ENCODE results near the gene ISL2.

Gene ISL2

DNA sequence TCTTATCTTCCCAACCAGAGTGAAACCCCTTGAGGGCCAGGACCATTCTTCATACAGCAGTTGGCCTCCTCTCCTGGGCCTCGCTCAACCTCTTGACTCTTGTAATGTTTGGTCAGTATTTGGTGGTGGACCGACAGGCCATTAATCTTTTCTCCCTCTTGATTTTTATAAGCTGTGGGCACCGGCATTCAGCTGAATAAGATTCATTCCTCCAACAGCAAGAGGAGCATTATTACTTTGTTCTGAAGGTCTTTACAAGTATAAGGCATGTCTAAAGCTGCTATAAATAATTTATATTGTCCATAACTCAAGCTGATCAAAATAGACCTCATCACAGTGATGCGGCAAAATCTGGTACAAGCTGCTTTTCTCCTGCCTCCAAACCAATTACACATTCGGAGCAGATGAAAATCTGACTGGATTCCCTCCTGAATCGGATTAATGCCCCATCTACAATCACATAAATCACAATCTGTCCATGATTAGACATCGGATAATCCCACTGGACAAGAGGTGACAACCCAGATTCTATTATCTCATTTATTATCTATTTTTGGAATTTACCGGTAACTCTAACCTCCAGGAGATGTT, 8.4 kb upstream of the ISL2 start:
- no peak for DNase-seq

- no peak for DNase-seq
Observed at GRCh38 chr15:76328958-76329357, 7.6 kb upstream of the ISL2 start.

DNA sequence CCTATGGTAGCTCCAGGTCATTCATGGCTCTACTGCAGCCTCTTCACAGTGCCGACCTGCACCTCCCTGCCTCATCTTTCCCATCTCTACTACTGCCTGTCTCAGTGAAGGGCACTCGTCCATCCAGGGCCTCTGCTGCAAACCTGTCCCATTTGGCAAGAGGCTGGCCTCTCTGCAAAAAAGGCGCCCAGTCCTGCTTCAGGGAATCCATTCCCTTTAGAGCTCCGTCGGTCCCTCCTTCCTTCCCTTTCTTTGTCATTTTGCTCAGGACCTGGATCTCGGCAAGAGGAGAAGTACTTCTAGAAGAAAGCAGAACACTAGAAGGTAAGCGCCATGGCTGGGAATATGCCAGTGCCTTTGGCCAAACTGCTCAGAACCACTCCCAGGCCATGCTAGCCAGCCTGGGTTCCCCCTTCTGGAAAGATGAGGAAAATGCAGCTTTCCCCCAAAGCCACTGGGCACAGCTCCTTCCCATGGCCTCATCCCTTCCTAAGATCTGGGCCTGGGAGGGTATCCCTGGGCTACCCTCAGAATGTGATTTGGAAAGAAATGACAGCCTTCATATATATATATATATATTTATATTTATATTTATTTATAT, 6.4 kb upstream of the ISL2 start:
- no peak for DNase-seq

DNA sequence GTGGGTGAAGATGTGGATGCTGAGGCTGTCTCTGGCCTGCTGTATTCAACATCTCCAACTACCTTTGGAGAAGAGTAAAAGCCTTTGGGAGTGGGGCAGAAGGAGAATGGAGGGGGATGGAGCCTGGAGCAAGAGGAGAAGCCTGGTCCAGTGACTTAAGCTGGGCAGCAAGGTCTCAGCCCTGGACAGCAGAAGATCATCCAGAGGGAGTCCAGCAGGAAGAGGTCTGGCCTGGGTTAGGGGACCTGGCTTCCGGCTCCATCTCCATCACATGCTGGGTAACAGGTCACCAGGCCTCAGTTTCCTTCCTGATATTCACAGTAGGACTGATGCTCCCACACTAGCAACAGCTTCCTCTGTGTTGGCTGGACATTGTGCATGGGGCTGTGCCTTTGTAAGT, 3.8 kb upstream of the ISL2 start:
- DNase-seq: no peak

DNA sequence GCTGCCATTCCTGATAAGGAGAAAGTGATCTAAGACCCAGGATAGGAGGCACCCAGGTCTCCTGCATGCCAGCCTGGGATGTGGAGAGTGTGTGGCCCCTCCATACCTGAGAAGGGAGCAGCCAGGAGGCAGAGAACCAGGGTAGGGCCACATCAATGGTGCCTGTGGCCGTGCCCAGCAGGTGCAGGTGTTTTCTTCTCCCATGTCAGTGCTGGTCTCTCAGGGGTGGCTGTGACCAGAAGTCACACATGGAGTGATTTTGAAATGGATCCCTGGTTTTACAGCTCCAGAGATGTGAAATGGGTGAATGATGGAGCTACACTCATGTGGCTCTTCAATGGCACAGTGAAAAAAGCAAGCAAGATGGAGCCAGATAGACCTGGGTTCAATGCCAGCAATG, 3.3 kb upstream of the ISL2 start:
- no peak for DNase-seq

- no peak for DNase-seq
Observed at GRCh38 chr15:76333720-76334437, 2.7 kb upstream of the ISL2 start.

GRCh38 chr15:76334438-76335306, 1.9 kb upstream of the ISL2 start:
- no peak for DNase-seq

- DNase-seq: no peak
Observed at GRCh38 chr15:76335307-76336253, 993 bp upstream of the ISL2 start.

- DNase-seq: no peak
Observed at GRCh38 chr15:76337059-76337695, 604 bp downstream of the ISL2 start.

DNA sequence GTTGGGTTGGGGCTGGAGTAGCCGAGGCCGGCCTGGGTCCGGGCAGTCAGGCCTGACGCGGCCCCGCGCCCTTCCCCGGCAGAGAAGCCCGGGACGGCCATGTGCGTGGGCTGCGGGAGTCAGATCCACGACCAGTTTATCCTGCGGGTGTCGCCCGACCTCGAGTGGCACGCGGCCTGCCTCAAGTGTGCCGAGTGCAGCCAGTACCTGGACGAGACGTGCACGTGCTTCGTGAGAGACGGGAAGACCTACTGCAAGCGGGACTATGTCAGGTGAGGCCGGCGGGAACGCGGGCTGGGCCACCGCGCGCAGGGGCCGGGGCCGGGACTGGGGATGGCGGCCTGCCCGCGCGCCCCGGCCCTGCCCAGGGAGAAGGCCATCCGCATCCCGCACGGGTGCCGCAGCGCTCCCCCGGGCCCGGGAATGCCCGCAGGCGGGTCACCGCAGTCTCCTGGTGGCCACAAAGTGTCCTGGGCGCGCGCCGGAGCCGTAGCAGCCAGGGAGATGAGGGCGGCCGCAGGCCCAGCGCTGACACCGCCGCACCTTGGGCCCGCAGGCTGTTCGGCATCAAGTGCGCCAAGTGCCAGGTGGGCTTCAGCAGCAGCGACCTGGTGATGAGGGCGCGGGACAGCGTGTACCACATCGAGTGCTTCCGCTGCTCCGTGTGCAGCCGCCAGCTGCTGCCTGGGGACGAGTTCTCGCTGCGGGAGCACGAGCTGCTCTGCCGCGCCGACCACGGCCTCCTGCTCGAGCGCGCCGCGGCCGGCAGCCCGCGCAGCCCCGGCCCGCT, 1.3 kb downstream of the ISL2 start:
- no peak for DNase-seq

DNA sequence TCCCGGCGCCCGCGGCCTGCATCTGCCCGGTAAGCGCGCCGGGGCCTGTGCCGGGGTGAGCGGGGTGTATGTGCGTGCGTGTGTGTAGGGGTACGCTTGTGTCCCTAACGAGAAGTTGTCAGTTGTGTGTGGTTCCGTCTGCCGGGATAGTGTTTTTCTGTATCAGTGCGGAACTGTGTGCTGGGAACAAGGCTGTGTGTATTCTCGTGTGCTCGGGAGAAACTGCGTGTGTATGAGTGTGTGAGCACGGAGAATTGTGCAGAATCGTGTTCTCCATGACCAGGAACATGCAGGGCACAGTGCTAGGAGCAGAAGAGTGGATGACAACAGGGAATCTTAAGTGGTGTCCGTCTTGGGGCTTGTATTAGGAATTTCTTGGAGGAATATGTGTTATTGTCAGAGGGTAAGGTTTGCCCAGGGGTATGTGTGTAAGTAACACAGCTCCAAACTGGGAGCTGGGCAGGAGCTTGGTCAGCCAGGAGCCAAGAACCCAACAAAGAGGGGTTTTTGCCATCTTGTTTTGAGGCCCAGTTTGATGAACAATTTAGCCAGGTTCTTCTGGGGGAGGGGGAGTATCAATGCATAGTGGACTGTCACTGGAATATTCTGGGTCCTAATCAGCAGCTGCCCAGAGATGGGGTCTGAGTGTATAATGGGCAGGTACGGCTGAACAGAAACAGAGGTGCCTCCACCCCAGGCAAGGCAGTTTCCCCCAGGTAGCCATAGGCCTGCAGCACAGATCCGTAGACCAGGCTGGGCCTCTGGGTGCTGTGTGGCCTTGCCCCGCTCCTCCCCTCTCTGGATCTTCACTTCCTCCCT, 2.1 kb downstream of the ISL2 start:
- no peak for DNase-seq

DNA sequence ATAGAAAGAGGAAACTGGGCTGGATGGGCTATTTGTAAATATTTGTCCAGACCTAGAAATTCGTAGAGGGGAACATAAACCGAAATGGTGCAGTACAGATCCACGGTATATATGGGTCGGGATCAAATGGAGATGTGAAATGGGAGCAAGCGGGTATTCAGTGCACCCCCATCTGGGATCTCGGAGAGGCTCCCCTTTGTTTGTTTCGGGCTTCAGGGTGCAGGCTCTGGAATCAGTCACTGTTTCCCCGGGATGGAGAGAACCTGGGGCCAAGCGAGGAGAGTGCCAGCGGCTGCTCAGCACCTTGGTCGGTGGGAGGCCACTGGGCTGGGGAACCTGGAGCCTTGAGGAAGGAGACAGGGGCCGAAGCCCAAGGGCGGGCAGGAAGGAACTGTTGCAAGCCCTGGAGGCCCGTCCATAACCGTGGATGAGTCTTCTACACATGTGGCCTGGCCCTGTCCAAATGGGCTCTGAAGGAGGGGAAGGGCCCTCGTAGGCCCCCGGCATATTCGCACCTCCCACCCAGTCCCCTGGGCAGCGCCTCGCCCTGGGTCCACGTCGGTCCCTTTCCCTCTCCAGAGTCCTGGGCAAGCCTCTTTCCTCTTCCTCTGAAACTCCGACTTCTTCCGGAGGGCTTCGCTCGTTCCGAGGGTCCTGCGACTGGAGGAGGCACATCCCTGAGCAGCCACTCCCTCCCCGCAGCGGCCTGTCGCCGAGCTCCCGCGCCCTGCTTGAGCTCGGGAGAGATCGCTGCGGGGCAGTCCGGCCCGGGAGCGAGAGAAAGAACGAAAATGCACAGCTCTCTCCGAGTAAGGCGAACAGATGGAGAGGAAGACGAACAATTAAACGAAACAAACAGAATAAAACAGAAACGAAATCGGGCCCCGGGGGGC, 3.0 kb downstream of the ISL2 start:
- DNase-seq: no peak

- DNase-seq: no peak
Observed at GRCh38 chr15:76340198-76340802, 3.7 kb downstream of the ISL2 start.

DNA sequence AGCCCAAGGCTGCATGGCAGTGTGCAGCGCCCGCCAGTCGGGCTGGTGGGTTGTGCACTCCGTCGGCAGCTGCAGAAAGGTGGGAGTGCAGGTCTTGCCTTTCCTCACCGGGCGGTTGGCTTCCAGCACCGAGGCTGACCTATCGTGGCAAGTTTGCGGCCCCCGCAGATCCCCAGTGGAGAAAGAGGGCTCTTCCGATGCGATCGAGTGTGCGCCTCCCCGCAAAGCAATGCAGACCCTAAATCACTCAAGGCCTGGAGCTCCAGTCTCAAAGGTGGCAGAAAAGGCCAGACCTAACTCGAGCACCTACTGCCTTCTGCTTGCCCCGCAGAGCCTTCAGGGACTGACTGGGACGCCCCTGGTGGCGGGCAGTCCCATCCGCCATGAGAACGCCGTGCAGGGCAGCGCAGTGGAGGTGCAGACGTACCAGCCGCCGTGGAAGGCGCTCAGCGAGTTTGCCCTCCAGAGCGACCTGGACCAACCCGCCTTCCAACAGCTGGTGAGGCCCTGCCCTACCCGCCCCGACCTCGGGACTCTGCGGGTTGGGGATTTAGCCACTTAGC, 4.3 kb downstream of the ISL2 start:
- DNase-seq: no peak

DNA sequence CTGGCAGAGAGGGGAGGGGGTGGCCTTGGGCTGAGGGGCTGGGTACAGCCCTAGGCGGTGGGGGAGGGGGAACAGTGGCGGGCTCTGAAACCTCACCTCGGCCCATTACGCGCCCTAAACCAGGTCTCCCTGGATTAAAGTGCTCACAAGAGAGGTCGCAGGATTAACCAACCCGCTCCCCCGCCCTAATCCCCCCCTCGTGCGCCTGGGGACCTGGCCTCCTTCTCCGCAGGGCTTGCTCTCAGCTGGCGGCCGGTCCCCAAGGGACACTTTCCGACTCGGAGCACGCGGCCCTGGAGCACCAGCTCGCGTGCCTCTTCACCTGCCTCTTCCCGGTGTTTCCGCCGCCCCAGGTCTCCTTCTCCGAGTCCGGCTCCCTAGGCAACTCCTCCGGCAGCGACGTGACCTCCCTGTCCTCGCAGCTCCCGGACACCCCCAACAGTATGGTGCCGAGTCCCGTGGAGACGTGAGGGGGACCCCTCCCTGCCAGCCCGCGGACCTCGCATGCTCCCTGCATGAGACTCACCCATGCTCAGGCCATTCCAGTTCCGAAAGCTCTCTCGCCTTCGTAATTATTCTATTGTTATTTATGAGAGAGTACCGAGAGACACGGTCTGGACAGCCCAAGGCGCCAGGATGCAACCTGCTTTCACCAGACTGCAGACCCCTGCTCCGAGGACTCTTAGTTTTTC, 4.9 kb downstream of the ISL2 start:
- no peak for DNase-seq

DNA sequence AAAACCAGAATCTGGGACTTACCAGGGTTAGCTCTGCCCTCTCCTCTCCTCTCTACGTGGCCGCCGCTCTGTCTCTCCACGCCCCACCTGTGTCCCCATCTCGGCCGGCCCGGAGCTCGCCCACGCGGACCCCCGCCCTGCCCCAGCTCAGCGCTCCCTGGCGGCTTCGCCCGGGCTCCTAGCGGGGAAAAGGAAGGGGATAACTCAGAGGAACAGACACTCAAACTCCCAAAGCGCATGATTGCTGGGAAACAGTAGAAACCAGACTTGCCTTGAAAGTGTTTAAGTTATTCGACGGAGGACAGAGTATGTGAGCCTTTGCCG, 5.4 kb downstream of the ISL2 start:
- no peak for DNase-seq

GRCh38 chr15:76342382-76343201, 6.0 kb downstream of the ISL2 start:
- no peak for DNase-seq

All from activated gamma-delta T cell treated with Interleukin-2 at 50 U/mL for 16 hours (primary cell).